PC-3 (cell line): ENCODE data around the gene TNS3.

Source experiments
- EZH2 ChIP-seq: fragments of 300-600 bp; sonication (generic); IDR thresholded peaks from one replicate; pipeline ENCODE4 v1.6.1; 2017; ENCODE audit warnings: antibody characterized with exemption, mild to moderate bottlenecking, low read length; ENCODE audit not compliant: unreplicated experiment
- EZH2phosphoT487 ChIP-seq: fragments of 300-600 bp; sonication (generic); IDR thresholded peaks from 2 replicates; pipeline ENCODE4 v1.6.1; 2018; ENCODE audit warnings: mild to moderate bottlenecking, antibody characterized with exemption, low read length, borderline replicate concordance
- TF ChIP-seq, protein P1 (sequence below): fragments of 300-600 bp; sonication (generic); conservative IDR thresholded peaks from 2 replicates; pipeline ENCODE4 v1.5.1; 2017; ENCODE audit warnings: antibody characterized with exemption, low read depth, mild to moderate bottlenecking, low read length

DNA sequence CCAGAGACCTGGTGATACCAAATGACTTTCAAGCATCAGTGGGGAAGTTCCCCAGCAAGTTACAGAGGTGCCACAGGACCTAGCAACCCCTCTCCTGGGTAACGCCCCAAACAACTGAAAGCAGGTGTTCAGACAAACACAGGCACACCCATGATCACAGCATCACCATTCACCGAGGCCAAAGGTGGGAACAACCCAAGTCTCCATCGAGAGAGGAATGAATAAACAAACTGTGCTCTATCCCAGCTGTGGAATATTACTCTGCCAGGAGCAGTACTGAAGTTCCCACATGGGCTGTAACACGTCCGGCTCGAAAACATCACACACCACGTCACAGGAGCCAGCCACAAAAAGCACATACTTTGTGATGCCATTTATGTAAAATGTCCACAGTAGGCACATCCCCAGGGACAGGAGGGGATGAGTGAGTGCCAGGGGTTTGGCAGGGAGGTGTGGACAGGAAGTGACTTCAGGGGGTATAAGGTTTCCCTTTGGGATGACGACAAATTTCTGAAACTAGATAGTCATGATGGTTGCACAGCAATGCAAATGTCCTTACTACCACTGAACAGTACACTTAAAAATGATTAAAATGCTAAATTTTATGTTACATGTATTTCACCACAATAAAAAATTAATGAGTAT is 222.8 kb downstream of the TNS3 start:
- TF ChIP-seq, protein P1, sequence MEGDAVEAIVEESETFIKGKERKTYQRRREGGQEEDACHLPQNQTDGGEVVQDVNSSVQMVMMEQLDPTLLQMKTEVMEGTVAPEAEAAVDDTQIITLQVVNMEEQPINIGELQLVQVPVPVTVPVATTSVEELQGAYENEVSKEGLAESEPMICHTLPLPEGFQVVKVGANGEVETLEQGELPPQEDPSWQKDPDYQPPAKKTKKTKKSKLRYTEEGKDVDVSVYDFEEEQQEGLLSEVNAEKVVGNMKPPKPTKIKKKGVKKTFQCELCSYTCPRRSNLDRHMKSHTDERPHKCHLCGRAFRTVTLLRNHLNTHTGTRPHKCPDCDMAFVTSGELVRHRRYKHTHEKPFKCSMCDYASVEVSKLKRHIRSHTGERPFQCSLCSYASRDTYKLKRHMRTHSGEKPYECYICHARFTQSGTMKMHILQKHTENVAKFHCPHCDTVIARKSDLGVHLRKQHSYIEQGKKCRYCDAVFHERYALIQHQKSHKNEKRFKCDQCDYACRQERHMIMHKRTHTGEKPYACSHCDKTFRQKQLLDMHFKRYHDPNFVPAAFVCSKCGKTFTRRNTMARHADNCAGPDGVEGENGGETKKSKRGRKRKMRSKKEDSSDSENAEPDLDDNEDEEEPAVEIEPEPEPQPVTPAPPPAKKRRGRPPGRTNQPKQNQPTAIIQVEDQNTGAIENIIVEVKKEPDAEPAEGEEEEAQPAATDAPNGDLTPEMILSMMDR: no peak
- no peak for TF ChIP-seq EZH2
- no peak for TF ChIP-seq EZH2phosphoT487
